ENCODE results near the gene ONECUT1. TPM values are rescaled to one million over a fixed set of nuclear protein-coding genes. Genes with fewer than 3 reads are reported as not detected.

Gene ONECUT1
- total RNA-seq, 1 donor from 2014 or later = not detected

DNA sequence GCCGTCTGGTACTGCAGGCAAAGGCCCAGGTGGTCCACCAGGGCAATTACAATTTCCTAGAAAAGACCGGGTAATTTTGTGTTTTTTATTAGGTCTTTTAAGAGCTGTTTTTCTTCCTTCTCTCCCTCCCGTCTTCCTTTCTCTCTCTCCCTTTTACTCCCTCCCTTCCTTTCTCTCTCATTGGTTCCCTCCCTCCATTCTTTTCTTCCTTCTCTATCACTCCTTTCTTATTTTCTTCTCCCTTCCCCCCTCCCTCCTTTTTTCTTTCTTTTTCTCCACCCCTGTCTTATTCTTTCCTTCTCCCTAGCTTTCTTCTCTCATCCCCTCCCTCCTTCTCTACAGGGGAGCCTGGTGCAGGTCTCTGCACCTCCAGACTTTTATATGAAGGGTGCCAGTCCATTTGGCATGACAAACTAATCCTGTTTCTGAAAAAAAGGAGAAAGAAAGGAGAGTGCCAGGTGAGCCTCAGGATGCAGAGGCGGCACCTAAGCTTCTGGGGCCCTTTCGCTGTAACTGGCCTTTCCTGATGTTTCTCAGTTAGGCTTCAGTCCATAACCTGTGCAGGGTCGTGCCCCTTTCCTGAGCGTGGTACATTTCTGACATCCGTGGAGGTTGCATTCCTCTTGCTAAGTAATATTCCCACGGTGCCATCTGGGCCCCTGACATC lies 9.1 kb upstream of the ONECUT1 start:
- peaks cover 100% of the 10 kb centered on the region for H3K27me3 ChIP-seq (ENCODE audit: low read depth)
- peaks cover 23% of the 10 kb centered on the region for H3K4me1 ChIP-seq
- H3K4me3 ChIP-seq = no peak overlapping the region
- H3K27ac ChIP-seq (replicated peaks) = no peak overlapping the region
- H3K9me3 ChIP-seq (replicated peaks) = no peaks in the 10 kb centered on the region
- intact Hi-C loops (cut with micrococcal nuclease) = no loop called here
- H3K36me3 ChIP-seq = no peaks in the 10 kb centered on the region
- TF ChIP-seq CTCF (IDR thresholded peaks at IDR 0.05; ENCODE audit: borderline replicate concordance) = no peak
- DNase-seq = no peak

GRCh38 chr15:52798529-52799101 lies 8.5 kb upstream of the ONECUT1 start:
- DNase-seq = no peak
- no peak for TF ChIP-seq CTCF (IDR thresholded peaks at IDR 0.05; ENCODE audit: borderline replicate concordance)
- peaks cover 100% of the 10 kb centered on the region for H3K27me3 ChIP-seq (ENCODE audit: low read depth)
- H3K9me3 ChIP-seq (replicated peaks) = no peaks in the 10 kb centered on the region
- no peak overlapping the region for H3K4me3 ChIP-seq
- intact Hi-C loops (cut with micrococcal nuclease) = no loop called here
- no peak overlapping the region for H3K27ac ChIP-seq (replicated peaks)
- no peaks in the 10 kb centered on the region for H3K36me3 ChIP-seq
- peaks cover 16% of the 10 kb centered on the region for H3K4me1 ChIP-seq

- intact Hi-C loops (cut with micrococcal nuclease) = no loop called here
- no peak for DNase-seq
- H3K27ac ChIP-seq (replicated peaks) = no peak overlapping the region
- no peak for TF ChIP-seq CTCF (IDR thresholded peaks at IDR 0.05; ENCODE audit: borderline replicate concordance)
- H3K4me1 ChIP-seq = peaks cover 12% of the 10 kb centered on the region
- H3K36me3 ChIP-seq = no peaks in the 10 kb centered on the region
- H3K4me3 ChIP-seq = no peak overlapping the region
- peaks cover 100% of the 10 kb centered on the region for H3K27me3 ChIP-seq (ENCODE audit: low read depth)
- H3K9me3 ChIP-seq (replicated peaks) = no peaks in the 10 kb centered on the region
Observed at GRCh38 chr15:52797625-52798501, 7.7 kb upstream of the ONECUT1 start.

DNA sequence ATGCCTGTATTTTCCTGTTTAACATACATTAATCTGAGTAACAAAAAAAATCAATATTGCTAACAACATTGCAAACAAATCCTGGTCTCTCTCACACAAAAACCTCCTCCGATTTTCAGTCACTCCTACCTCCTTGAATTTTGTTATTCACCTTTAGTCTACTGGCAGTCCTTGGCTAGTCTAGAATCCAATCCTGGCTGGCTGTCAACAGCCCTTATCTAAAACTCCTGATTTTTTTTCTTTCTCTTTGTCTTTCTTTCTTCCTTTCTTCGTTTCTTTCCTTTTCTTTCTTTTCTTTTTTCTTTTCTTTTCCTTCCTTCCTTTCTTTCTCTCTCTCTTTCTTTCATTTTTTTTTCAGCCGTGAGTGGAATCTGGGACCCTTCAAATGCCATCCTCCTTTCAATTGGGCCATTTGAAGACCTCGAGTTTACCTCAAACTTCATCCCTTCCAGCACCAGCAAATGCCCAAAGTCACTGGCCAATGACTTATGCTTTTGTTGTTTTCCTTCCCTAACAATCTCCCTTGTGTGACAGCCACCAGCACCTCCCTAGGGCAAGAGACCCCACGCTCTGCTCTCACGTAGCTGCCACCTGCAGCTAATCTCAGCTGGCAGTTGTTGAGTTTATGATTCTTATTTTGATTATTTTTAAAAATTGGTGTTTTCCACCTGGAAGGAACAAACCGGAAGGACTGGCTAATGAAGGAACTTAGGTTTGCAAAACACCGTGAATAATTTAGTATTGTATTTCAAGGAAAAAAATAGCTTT lies 6.8 kb upstream of the ONECUT1 start:
- no peak for DNase-seq
- peaks cover 12% of the 10 kb centered on the region for H3K4me1 ChIP-seq
- H3K27ac ChIP-seq (replicated peaks) = no peak overlapping the region
- intact Hi-C loops (cut with micrococcal nuclease) = no loop called here
- H3K9me3 ChIP-seq (replicated peaks) = no peaks in the 10 kb centered on the region
- peaks cover 100% of the 10 kb centered on the region for H3K27me3 ChIP-seq (ENCODE audit: low read depth)
- H3K36me3 ChIP-seq = no peaks in the 10 kb centered on the region
- no peak overlapping the region for H3K4me3 ChIP-seq
- TF ChIP-seq CTCF (IDR thresholded peaks at IDR 0.05; ENCODE audit: borderline replicate concordance) = no peak

GRCh38 chr15:52796228-52796521 lies 6.0 kb upstream of the ONECUT1 start:
- intact Hi-C loops (cut with micrococcal nuclease) = no loop called here
- peaks cover 13% of the 10 kb centered on the region for H3K4me1 ChIP-seq
- TF ChIP-seq CTCF (IDR thresholded peaks at IDR 0.05; ENCODE audit: borderline replicate concordance) = no peak

More at GRCh38 chr15:52796228-52796521, 6.0 kb upstream of the ONECUT1 start:
- H3K27ac ChIP-seq (replicated peaks) = no peak overlapping the region
- no peak for DNase-seq
- no peaks in the 10 kb centered on the region for H3K9me3 ChIP-seq (replicated peaks)
- no peaks in the 10 kb centered on the region for H3K36me3 ChIP-seq
- no peak overlapping the region for H3K4me3 ChIP-seq
- peaks cover 100% of the 10 kb centered on the region for H3K27me3 ChIP-seq (ENCODE audit: low read depth)

All from left ventricle myocardium inferior (tissue), 1 donor.